Measurements from ENCODE around the gene TENT5D. TPM values are rescaled to one million over a fixed set of nuclear protein-coding genes. Genes with fewer than 3 reads are reported as not detected.
A peak's percentile ranks its signal among the peaks of the same experiment; 100 is the strongest.
"Not testable (repeated sequence)": the region's sequence is repeated elsewhere in the genome, so short reads cannot be mapped to it uniquely, and the experiment has no call there.

The TENT5D gene
- not detected in 2 replicates for total RNA-seq (2021)
- Bru-seq, nascent RNA: not detected
- BruChase-seq, experiment 1, labeled RNA remaining after a 2-hour chase: percentile 1 among the genes with signal in this experiment
- BruChase-seq, experiment 2, labeled RNA remaining after a 6-hour chase: percentile 1 among the genes with signal in this experiment
- long read RNA-seq: 0 reads

- Histone ChIP-seq H3K9me2 (ENCODE audit: insufficient read depth) (no peaks in the 10 kb centered on the region), H3K9me3 (ENCODE audit: insufficient read depth, low read depth) (no peaks in the 10 kb centered on the region), H3F3A (ENCODE audit: insufficient read depth, low read depth) (no peaks in the 10 kb centered on the region), H3K4me1 (replicated peaks; ENCODE audit: insufficient read depth) (no peaks in the 10 kb centered on the region), H3K27ac (no peak within 1 kb of the TSS), H3K79me2 (ENCODE audit: low read depth) (no peaks in the 10 kb centered on the region), H3K4me2 (no peak within 1 kb of the TSS), H3K4me3 (no peak within 1 kb of the TSS), H3K27me3 (ENCODE audit: insufficient read depth, low read depth) (no peaks in the 10 kb centered on the region), H2AFZ (no peak within 1 kb of the TSS), H4K20me1 (ENCODE audit: insufficient read depth) (no peaks in the 10 kb centered on the region), H3K36me3 (ENCODE audit: low read depth) (no peaks in the 10 kb centered on the region)
- no peak for DNase-seq
- ChIA-PET CTCF (no interaction called here), POLR2A (ENCODE audit: unreplicated experiment) (no interaction called here)
- intact Hi-C loops (cut with micrococcal nuclease; ENCODE audit: unreplicated experiment): no loop called here
- TF ChIP-seq CTCF (conservative IDR thresholded peaks at IDR 0.05): no peak
- TF ChIP-seq EZH2 (IDR thresholded peaks at IDR 0.05; ENCODE audit: low read depth): no peak
- no TSS peak for BruUV-seq (replicated peaks)
Measured at GRCh38 chrX:80420147-80420546, at the start of gene TENT5D. TSS of gene TENT5D (plus strand) at chrX:80420447. CDS start at chrX:80442540, 22,093 bp downstream.

DNA sequence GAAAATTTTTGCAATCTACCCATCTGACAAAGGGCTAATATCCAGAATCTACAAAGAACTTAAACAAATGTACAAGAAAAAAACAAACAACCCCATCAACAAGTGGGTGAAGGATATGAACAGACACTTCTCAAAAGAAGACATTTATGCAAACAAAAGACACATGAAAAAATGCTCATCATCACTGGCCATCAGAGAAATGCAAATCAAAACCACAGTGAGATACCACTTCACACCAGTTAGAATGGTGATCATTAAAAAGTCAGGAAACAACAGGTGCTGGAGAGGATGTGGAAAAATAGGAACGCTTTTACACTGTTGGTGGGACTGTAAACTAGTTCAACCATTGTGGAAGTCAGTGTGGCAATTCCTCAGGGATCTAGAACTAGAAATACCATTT lies 34.6 kb upstream of the TENT5D start:
- H3F3A ChIP-seq (ENCODE audit: insufficient read depth, low read depth); CTCF ChIA-PET; H3K79me2 ChIP-seq (ENCODE audit: low read depth); BruUV-seq (replicated peaks); H3K4me1 ChIP-seq (replicated peaks; ENCODE audit: insufficient read depth); H2AFZ ChIP-seq; DNase-seq; intact Hi-C loops (cut with micrococcal nuclease; ENCODE audit: unreplicated experiment); POLR2A ChIA-PET (ENCODE audit: unreplicated experiment); H3K9me2 ChIP-seq (ENCODE audit: insufficient read depth); H3K9me3 ChIP-seq (ENCODE audit: insufficient read depth, low read depth); H4K20me1 ChIP-seq (ENCODE audit: insufficient read depth); H3K36me3 ChIP-seq (ENCODE audit: low read depth); H3K27ac ChIP-seq; H3K4me2 ChIP-seq; H3K27me3 ChIP-seq (ENCODE audit: insufficient read depth, low read depth); H3K4me3 ChIP-seq: not testable (repeated sequence)

GRCh38 chrX:80388206-80388605 lies 32.0 kb upstream of the TENT5D start:
- no TSS peak for BruUV-seq (replicated peaks)
- ChIA-PET CTCF (no interaction called here), POLR2A (ENCODE audit: unreplicated experiment) (no interaction called here)

More at GRCh38 chrX:80388206-80388605, 32.0 kb upstream of the TENT5D start:
- DNase-seq: no peak
- Histone ChIP-seq H3K79me2 (ENCODE audit: low read depth) (no peaks in the 10 kb centered on the region), H3K9me3 (ENCODE audit: insufficient read depth, low read depth) (no peaks in the 10 kb centered on the region), H3F3A (ENCODE audit: insufficient read depth, low read depth) (no peaks in the 10 kb centered on the region), H3K4me2 (no peak overlapping the region), H2AFZ (no peak overlapping the region), H3K9me2 (ENCODE audit: insufficient read depth) (no peaks in the 10 kb centered on the region), H3K27ac (no peak overlapping the region), H3K4me3 (no peak overlapping the region), H3K4me1 (replicated peaks; ENCODE audit: insufficient read depth) (no peaks in the 10 kb centered on the region), H4K20me1 (ENCODE audit: insufficient read depth) (no peaks in the 10 kb centered on the region), H3K27me3 (ENCODE audit: insufficient read depth, low read depth) (no peaks in the 10 kb centered on the region), H3K36me3 (ENCODE audit: low read depth) (no peaks in the 10 kb centered on the region)
- TF ChIP-seq CTCF (conservative IDR thresholded peaks at IDR 0.05) (no peak), EZH2 (IDR thresholded peaks at IDR 0.05; ENCODE audit: low read depth) (no peak)
- intact Hi-C loops (cut with micrococcal nuclease; ENCODE audit: unreplicated experiment): no loop called here
